SK-N-MC (cell line): Measurements from ENCODE around the gene LINS1.

Source experiments
- EZH2 ChIP-seq: fragments of 200-600 bp; sonication (generic); IDR thresholded peaks from one replicate; pipeline ENCODE4 v1.6.1; 2017; ENCODE audit warnings: antibody characterized with exemption
- FOXP2 ChIP-seq: optimal IDR thresholded peaks from 2 replicates; pipeline ENCODE3; 2011; ENCODE audit warnings: mild to moderate bottlenecking, moderate library complexity; ENCODE audit not compliant: insufficient read depth; ENCODE audit errors: extremely low read length, control extremely low read depth
- POLR2AphosphoS5 ChIP-seq: IDR thresholded peaks from 2 replicates; pipeline ENCODE4 v1.6.1; 2012; ENCODE audit warnings: mild to moderate bottlenecking, low read depth, low read length, borderline replicate concordance

DNA sequence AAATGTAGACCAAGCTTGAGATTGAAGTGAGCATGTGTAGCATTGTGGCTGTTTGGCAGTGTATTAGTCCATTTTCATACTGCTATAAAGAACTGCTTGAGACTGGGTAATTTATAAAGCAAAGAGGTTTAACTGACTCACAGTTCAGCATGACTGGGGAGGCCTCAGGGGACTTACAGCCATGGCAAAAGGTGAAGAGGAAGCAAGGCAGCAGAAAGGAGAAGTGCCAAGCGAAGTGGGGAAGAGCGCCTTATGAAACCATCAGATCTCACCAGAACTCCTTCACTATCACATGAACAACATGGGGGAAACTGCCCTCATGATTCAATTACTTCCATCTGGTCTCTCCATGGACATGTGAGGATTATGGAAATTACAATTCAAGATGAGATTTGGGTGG is 64.7 kb downstream of the LINS1 start:
- no peak for TF ChIP-seq EZH2
- no peak for TF ChIP-seq POLR2AphosphoS5
- TF ChIP-seq FOXP2, result no peak
